WTC11 (cell line): ENCODE measurements around the gene CTCF.

Source experiments
- ATF2 ChIP-seq: sonication (generic); formaldehyde crosslinking; IDR thresholded peaks from 2 replicates; pipeline ENCODE4 v1.8.1; 2022; ENCODE audit warnings: low read depth, missing genetic modification reagents, borderline replicate concordance
- ATF6 ChIP-seq: sonication (generic); formaldehyde crosslinking; IDR thresholded peaks from 2 replicates; pipeline ENCODE4 v1.8.1; 2023; ENCODE audit warnings: mild to moderate bottlenecking, missing genetic modification reagents
- CTCF ChIP-seq: fragments of 200-600 bp; IDR thresholded peaks from 2 replicates; pipeline ENCODE4 v1.8.0; 2022; ENCODE audit warnings: antibody characterized with exemption
- FOXK1 ChIP-seq: sonication (generic); formaldehyde crosslinking; IDR thresholded peaks from 2 replicates; pipeline ENCODE4 v1.8.0; 2022; ENCODE audit warnings: mild to moderate bottlenecking, moderate library complexity, missing genetic modification reagents
- IRF1 ChIP-seq: sonication (generic); formaldehyde crosslinking; IDR thresholded peaks from 2 replicates; pipeline ENCODE4 v1.8.0; 2023; ENCODE audit warnings: missing genetic modification reagents
- MAX ChIP-seq: sonication (generic); formaldehyde crosslinking; IDR thresholded peaks from 2 replicates; pipeline ENCODE4 v1.8.0; 2022; ENCODE audit warnings: mild to moderate bottlenecking, missing genetic modification reagents
- NR2C2 ChIP-seq: sonication (generic); formaldehyde crosslinking; IDR thresholded peaks from 2 replicates; pipeline ENCODE4 v1.8.0; 2022; ENCODE audit warnings: mild to moderate bottlenecking, missing genetic modification reagents
- RORB ChIP-seq: fragments of 250-450 bp; sonication (Bioruptor Pico); IDR thresholded peaks from 2 replicates; pipeline ENCODE4 v1.9.0; 2021; ENCODE audit warnings: mild to moderate bottlenecking
- ZNF219 ChIP-seq: sonication (generic); formaldehyde crosslinking; IDR thresholded peaks from 2 replicates; pipeline ENCODE4 v1.8.0; 2023; ENCODE audit warnings: missing genetic modification reagents, mild to moderate bottlenecking, borderline replicate concordance
- ZNF232 ChIP-seq: sonication (generic); formaldehyde crosslinking; IDR thresholded peaks from 2 replicates; pipeline ENCODE4 v1.8.0; 2022; ENCODE audit warnings: mild to moderate bottlenecking, missing genetic modification reagents

GRCh38 chr16:67534431-67534830, 27.9 kb upstream of the CTCF start:
- no peak for TF ChIP-seq NR2C2
- TF ChIP-seq ATF6 (CRISPR knock-in tag): no peak
- TF ChIP-seq CTCF: no peak
- no peak for TF ChIP-seq MAX (CRISPR knock-in tag)
- TF ChIP-seq ZNF219 (CRISPR knock-in tag): no peak
- TF ChIP-seq ATF2: no peak
- no peak for TF ChIP-seq FOXK1 (CRISPR knock-in tag)
- no peak for TF ChIP-seq RORB (CRISPR knock-in tag)
- TF ChIP-seq ZNF232 (CRISPR knock-in tag): no peak
- no peak for TF ChIP-seq IRF1 (CRISPR knock-in tag)
